ENCODE data around the gene UBTD1.

Gene UBTD1

DNA sequence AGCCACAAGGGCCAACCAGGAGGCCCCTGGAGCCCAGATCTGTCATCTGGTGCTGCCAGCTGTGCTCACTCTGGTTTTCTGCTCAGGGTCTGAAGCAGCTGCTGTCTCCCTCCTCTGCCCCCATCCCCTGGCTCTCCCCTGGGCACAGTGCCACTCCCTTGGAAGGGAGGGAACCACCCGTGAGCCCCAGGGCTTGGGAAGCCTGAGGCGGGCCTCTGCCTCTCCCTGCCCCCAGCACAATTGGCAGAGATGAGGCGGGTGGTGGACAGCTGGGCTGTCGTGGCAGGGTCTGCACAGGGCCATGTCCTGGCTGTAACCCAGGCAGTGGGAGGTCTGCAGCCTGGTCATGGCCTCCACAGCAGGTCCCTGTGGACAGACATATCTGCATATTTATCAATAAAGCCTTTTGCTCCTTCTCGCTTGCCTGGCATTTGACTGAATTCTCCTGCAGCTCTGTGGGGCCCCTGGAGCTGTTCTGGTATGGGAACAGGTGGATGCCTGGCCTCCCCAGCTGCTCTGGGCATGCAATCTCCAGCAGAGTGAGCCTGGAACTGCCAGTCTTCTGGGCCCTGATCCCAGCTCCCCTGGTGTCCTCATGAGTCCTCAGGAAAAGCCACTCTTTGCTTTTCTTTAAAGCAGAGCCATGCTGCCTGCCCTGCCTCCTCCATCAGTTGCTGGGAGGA lies 72.2 kb downstream of the UBTD1 start:
- no peak for DNase-seq (ENCODE audit: low spot score)
- peak overlapping the region; percentile 99 for H3K27ac ChIP-seq
- ChIA-PET CTCF (interaction anchor here (0.5 to 3.8 kb wide), 12 partner anchors 17 to 105 kb away, joined by 3 to 35 read pairs (median 4); partner anchors contain the start of gene C10orf62), POLR2A (ENCODE audit: low non-redundant PET) (no interaction called here)
- TF ChIP-seq CTCF (conservative IDR thresholded peaks at IDR 0.05; ENCODE audit: low read depth) = no peak

DNA sequence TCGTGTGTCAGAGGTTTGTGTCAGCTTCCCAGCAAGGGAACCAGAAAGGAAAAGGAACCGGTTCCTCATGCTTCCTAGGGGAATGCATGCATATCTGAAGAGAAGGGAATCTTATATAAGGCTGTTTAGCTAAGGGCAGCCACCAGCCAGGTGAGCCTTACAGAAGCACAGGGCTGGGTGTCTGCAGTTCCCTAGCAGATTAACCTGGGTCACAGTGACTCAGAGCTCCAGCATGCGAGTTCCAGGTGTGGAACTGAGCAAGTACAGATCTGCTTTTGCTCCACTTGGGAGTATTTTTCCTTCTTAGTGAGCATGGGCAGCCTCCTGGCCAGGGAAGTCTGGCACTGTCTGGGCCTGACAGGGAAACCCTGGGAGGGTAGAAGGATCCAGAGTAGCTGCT lies 72.9 kb downstream of the UBTD1 start:
- peak overlapping the region; percentile 99 for H3K27ac ChIP-seq
- ChIA-PET POLR2A (ENCODE audit: low non-redundant PET) (interaction anchor here (0.6 kb wide), 1 partner anchor 70 kb away, joined by 5 read pairs; no protein-coding TSS in a partner anchor), CTCF (interaction anchor here (0.5 to 3.8 kb wide), 18 partner anchors 12 to 105 kb away, joined by 3 to 35 read pairs (median 4); partner anchors contain the start of gene C10orf62)
- DNase-seq (ENCODE audit: low spot score) = peak; percentile 94
- no peak for TF ChIP-seq CTCF (conservative IDR thresholded peaks at IDR 0.05; ENCODE audit: low read depth)

- peak within 1 kb of the TSS; percentile 99 for H3K27ac ChIP-seq
- CTCF ChIA-PET = interaction anchor here (0.6 to 3.8 kb wide), 17 partner anchors 11 to 475 kb away, joined by 3 to 35 read pairs (median 4); partner anchors contain the start of gene C10orf62
- peak; percentile 71 for TF ChIP-seq CTCF (conservative IDR thresholded peaks at IDR 0.05; ENCODE audit: low read depth)
- DNase-seq (ENCODE audit: low spot score) = peak; percentile 67
- POLR2A ChIA-PET (ENCODE audit: low non-redundant PET) = interaction anchor here (0.6 kb wide), 1 partner anchor 70 kb away, joined by 5 read pairs; no protein-coding TSS in a partner anchor
These were observed 73.7 kb downstream of the UBTD1 start, which contains the start of gene ANKRD2 for GRCh38 chr10:97572214-97572989. TSS of gene ANKRD2 (plus strand) at chr10:97572779. CDS start at chr10:97572789, 10 bp downstream.

DNA sequence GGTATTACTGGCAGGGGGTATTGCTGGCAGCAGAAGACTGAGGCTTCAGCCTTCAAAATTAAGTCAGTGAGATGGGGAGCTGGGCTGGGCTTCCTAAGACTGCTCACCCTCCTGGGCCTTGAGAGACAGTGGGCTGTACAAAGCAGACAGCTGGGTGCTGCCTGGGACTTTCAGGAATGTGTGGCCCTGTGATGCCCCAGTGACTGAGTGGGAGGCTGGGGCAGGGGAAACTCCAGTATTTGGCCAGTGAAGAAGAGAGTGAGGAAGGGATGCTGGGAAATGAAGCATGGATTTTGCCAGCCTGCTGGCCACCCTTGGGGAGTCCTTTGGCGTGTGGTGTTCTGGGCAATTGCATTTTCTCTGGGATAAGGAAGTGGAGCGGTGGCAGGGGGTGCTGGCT lies 74.3 kb downstream of the UBTD1 start:
- CTCF ChIA-PET = interaction anchor here (0.6 to 3.8 kb wide), 9 partner anchors 11 to 474 kb away, joined by 3 to 35 read pairs (median 5); partner anchors contain the start of gene C10orf62
- POLR2A ChIA-PET (ENCODE audit: low non-redundant PET) = no interaction called here

DNA sequence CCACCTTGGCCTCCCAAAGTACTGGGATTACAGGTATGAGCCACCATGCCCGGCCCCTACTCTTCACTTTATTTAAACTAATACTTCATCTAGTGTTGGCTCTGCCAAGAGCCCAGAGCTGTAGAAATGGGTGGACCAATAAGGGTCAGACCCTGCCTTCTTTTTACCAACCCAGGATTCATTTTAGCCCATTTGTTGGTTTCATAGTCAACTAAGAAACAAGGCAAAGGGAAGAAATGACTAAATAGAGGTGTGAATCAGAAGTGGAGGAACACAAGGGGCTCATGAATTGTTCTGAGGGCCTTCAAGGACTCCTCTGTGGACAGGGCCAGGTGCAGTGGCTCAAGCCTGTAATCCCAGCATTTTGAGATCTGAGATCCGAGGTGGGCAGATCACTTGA lies 74.9 kb downstream of the UBTD1 start:
- TF ChIP-seq CTCF (conservative IDR thresholded peaks at IDR 0.05; ENCODE audit: low read depth) = no peak

More for the DNA sequence above, 74.3 kb downstream of the UBTD1 start:
- TF ChIP-seq CTCF (conservative IDR thresholded peaks at IDR 0.05; ENCODE audit: low read depth) = no peak
- DNase-seq (ENCODE audit: low spot score) = no peak
- peak overlapping the region; percentile 99 for H3K27ac ChIP-seq

More for the DNA sequence above, 74.9 kb downstream of the UBTD1 start:
- POLR2A ChIA-PET (ENCODE audit: low non-redundant PET) = interaction anchor here (0.6 kb wide), 1 partner anchor 36 kb away, joined by 3 read pairs; no protein-coding TSS in a partner anchor
- no peak for DNase-seq (ENCODE audit: low spot score)
- CTCF ChIA-PET = interaction anchor here (1.0 to 3.8 kb wide), 3 partner anchors 20 to 39 kb away, joined by 3 to 30 read pairs (median 16); no protein-coding TSS in a partner anchor
- peak overlapping the region; percentile 99 for H3K27ac ChIP-seq
